IPS DF 19.7 (cell line): Measurements from ENCODE around the gene ACP5.

ENCODE experiments used
- DNase-seq: peaks from one replicate; pipeline ENCODE4 v3.0.0-alpha.2; 2013; ENCODE audit warnings: low read depth, low spot score

Gene ACP5

DNA sequence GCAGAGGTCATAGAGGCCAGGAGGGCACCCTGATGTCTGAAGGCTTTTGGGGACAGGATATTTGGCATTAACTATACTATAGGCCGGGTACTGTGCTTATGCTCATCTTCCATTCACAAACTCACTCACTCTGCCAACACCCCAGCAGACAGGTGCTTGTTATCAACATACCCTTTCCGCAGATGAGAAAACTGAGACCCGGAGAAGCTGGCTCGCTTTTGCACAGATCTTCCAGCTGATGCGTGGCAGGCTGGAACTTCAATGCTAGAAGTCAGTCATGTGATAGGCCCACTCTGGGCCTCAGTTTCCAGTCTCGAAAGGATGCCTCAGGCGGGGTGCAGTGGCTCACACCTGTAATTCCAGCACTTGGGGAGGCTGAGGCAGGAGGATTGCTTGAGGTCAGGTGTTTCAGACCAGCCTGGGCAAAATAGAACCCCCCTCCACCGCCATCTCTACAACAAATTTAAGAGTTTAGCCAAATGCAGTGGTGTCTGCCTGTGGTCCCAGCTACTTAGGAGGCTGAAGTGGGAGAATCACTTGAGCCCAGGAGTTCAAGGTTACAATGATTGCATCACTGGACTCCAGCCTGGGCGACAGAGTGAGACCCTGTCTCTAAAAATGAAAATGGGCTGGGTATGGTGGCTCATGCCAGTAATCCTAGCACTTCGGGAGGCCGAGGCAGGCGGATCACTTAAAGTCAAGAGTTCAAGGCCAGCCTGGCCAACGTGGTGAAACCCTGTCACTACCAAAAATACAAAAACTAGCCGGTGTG is 29.3 kb downstream of the ACP5 start:
- no peak for DNase-seq

DNA sequence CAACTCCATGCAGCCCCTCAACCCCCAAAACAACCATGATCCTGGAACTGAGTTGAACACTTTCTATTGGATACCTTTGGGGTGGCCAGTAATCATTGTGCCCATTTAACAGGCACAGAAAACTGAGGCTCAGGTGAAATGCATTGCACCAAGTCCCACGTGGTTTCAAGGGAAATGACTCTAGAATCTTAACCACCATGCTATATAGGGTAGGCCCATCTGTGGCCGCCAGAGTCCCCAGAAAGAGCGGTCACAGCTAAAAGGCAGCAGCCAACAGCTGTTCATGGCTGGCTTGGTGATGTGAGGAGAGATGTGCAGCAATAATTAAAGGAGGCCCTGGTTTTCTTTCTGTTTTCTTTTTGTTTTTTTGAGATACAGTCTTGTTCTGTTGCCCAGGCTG is 36.2 kb downstream of the ACP5 start:
- DNase-seq: no peak

DNA sequence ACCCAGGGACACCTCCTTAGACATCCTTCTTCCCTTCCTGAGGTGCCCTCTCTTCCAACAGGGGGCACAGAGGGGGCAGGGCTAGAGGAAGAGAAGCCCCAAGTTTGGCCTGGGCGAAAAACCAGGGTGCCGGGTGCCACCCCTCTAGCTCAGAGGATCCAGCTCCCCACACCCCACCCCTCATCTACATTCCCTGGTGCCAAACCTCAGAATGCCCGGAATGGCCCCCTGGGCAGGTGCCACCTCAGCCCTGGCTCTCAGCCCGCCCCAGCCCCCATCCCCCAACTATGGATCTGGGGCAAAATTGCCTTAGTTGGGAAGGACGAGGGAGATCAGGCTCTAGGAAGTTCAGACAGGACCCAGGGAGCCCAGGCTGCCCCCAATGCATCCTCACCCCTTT is 36.8 kb downstream of the ACP5 start:
- DNase-seq: no peak

DNA sequence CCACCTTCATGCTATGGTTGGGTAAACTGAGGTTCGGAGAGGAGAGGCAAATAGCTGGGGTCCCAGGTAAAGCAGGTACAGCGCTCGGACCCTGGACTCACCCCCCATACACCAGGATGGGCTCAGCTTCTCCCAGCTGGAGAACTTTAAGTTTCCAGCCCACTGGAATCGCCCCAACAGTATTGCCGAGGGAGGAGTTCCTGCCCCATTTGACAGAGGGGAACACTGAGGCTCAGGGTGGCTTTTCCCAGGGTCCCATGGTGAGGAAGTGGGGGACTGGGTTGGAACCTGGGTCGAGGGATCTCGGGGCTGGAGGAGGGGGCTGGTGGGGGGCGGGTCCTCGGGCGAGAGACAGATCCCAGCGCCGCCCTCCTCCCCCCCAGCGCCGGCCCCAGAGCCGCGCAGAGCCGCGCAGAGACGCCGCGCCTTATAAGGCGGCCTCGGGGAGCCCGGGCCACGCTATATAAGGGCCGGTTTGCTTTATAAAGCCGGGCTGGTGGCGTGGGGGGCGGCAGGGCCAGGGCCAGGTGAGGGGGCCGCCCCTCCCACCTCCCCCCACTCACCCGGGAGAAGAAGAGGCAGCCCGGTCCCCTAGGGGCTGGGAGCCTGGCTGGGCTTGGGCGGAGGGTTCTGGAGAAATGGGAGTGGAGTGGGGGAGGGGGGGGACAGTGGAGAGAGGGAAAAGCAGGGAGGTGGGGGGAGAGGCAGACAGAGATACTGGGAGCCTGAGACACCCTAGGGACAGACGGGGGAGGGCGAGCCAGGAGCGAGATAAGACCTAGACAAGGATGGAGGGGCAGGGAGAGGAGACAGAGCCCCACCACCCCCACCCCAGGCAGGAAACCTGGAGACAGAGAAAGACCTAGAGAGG is 37.7 kb downstream of the ACP5 start:
- DNase-seq: no peak

DNA sequence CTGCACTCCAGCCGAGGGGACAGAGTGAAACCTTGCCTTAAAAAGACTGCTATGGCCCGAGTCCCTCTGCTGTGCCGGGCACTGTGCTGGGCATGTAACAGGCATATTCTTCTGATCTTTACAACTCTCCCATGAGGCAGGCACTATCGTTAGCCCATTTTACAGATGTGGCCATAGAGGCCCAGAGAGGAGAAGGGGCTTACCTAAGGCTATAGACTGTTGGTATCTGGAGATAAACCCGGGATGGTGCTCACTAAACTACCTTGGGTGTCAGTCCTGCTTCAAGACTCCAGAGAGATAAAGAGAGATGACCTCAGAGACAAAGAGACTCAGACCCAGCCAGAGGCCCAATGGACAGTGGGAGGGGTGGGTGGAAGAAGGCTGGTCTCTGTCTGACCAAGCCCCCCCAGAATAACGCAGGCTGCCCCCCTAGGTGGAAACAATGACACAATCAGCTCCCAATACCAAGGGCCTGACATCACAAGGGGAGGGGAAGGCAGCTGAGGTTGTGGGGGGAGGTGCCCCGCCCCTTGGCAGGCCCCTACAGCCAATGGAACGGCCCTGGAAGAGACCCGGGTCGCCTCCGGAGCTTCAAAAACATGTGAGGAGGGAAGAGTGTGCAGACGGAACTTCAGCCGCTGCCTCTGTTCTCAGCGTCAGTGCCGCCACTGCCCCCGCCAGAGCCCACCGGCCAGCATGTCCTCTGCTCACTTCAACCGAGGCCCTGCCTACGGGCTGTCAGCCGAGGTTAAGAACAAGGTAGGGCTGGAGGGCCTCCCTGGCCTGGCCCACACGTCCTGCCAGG is 39.0 kb downstream of the ACP5 start, which contains the start of gene CNN1:
CNN1 (plus strand) TSS at position 620 of the 805 bp plus-strand sequence; CDS start at position 697, 77 bp downstream.
- no peak for DNase-seq

DNA sequence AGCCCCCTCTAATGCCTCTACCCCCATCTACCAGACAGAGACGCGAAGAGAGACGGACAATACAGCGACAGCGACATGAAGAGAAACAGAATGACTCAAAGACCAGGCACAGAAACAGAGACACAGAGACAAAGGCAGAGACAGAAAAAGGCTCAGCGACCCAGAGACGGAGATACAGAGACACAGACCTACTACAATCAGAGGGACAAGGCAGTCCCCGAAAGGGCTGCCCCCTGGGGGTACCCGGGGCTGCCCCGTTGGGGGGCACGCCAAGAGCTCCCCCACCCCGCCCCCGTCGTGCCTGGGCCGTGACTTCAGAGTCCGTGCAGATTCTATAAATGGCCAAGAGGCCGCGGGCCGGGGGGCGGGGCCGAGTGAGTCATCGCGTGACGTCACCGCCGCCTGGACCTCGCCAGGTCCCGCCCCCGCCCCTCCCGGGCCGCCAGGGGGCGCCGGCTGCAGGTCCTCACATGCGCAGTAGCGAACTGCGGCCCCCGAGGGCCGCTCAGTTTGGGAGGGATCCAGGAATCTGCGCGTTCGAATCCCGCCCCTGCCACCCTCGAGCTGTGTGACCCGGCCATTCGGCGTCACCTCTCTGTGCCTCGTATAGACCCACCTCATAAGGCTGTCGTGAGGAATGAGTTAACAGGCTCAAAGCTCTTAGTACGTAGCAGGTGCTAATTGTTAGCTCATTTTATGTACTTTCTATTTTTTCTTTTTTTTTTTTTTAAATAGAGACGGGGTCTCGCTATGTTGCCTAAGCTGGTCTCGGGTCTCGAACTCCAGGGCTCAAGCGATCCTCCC is 41.5 kb downstream of the ACP5 start:
- no peak for DNase-seq

DNA sequence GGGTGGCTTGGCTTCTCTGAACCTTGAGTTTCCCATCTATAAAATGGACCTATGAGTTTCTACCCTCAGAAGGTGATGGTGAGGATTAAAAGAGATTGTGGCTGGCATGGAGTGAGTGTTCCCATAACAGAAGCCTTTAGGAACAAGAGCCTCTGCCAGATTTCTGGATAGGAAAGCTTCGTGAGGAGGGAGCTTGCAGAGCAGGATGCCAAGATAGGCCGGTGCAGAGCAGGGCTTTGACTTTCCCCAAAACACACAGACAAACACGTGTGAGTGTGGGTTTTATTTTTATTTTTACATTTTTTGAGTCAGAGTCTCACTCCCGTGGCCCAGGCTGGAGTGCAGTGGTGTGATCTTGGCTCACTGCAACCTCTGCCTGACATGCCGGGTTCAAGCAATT is 42.5 kb downstream of the ACP5 start:
- no peak for DNase-seq

DNA sequence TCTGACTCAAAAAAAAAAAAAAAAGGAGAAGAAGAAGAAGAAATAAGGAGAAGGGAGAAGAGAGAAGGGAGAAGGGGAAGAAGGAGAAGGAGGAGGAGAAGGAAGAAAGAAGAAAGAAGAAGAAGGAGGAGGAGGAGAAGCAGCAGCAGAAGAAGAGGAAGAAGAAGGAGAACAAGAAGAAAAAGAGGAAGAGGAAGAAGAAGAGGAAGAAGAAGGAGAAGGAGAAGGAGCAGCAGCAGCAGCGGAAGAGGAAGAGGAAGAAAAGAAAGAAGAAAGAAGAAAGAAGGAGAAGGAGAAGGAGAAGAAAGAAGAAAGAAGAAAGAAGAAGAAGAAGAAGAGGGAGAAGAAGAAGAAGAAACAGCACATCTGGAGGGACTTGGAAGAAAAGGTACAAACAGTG is 42.9 kb downstream of the ACP5 start:
- no peak for DNase-seq

DNA sequence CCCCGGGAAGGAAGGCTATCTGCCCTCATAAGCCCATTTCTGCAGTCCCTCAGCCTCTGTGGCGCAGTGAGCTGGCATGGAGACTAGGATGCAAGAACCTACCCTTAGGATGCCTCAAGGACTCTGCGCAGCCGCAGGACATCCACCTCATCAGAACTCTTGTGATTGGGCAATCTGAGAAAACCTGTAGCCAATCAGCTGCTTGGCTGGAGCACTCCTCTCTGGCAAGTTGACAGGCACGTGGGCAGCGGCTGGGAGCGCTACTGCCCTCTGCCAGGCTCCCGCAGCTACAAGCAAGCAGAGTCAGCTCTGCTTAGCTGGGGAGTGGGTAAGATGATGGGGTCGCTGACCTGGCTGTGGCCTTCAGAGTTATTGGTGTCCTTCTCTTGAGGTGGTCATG is 47.0 kb downstream of the ACP5 start:
- DNase-seq: peak; percentile 95

DNA sequence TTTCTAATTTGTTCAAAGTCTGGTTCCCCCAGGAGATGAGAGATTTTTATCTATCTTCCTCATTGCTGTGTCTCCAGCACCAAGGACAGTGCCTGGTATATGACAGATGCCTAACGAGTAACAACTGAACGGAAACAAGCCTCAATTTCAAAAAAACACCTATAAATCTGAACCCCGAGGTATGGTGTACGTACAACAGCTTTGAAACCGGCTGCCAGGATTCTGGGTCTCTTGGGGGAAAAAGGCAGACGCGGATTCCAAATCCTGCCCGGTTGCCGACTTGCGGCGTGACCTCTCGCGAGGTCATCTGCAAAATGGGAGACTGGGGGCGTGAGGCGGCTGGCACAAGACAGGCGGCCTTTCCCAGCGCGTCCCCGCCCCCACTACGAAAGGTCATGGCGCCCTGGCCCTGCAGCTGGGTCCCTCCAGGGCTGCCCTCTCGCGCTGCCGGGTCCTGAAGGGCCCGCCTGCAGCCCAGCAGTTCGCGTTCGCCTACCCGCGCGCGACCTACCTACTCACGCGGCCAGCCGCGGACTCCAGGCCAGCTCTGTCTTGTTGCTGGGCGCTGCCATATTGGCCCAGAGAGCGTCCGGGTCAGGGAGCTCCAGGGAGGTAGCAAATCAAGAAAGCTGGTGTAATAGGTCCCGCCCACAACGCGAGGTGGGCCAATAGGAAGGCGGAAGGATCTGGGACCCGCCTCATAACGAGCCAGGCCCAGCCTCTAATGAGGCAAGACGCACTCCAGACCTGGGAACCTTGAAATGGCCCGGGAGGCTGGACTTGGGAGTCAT is 48.7 kb downstream of the ACP5 start, which contains the start of gene ECSIT:
ECSIT (minus strand) TSS at position 584 of the 791 bp plus-strand sequence. CDS start 9,964 bp downstream, outside the sequence.
- peak; percentile 93 for DNase-seq
